HG03108 (cell line): ENCODE data around the gene SNX20.

Experiments used
- ATAC-seq: cut with Tn5 transposase; IDR thresholded peaks from one replicate; pipeline ENCODE4 v1.9.1; 2021; ENCODE audit warnings: moderate library complexity; ENCODE audit not compliant: unreplicated experiment

Gene SNX20

DNA sequence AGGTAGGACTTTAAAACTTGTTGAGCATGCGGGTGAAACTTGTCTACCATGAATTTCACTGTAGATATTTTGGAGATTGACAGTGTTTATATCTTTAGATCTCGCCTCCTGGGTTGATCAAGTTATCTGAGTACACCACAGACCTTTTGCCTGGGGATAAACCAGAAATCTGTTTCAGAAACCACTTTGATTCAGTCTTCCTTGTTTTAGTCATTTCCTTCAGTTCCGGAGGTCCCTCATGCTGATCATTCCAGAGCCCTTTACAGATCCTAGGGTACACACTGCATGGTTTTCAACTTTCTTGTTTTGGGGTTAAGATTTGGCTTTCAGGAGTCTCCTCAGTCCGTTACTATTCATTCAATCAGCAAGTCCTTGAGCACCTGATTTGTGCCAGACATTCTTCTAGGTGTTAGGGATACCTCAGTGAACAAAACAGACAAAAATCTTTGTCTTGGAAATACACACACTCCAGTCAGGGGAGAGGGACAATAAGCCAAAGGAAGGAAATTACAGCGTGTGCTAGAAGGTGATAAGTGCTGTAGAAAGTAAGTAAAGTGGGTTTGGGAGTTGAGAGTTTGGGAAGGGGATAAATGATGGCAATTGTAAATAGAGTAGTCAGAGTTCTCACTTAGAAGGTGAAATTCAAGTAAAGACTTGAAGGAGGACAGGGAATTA lies 24.5 kb upstream of the SNX20 start:
- ATAC-seq, result no peak

GRCh38 chr16:50704245-50704644 lies 23.1 kb upstream of the SNX20 start:
- no peak for ATAC-seq

DNA sequence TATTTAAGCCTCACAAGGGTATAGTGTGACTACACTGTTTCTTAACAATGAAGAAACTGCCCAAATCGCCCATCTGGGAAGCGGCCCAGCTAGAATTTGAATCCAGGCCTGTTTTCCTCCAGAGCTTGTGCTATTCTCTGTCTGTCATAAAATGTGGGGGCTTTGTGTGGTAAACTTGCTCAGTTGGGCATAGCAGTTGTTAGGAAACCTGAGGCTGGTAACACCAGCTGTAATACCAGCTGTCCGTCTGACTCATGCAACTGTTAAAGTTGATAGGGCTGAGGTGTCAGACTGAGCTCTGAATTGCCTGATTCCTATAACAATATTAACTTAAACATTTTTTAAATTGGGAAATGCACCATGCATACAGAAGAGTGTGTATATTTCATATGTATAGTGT lies 21.6 kb upstream of the SNX20 start:
- no peak for ATAC-seq

DNA sequence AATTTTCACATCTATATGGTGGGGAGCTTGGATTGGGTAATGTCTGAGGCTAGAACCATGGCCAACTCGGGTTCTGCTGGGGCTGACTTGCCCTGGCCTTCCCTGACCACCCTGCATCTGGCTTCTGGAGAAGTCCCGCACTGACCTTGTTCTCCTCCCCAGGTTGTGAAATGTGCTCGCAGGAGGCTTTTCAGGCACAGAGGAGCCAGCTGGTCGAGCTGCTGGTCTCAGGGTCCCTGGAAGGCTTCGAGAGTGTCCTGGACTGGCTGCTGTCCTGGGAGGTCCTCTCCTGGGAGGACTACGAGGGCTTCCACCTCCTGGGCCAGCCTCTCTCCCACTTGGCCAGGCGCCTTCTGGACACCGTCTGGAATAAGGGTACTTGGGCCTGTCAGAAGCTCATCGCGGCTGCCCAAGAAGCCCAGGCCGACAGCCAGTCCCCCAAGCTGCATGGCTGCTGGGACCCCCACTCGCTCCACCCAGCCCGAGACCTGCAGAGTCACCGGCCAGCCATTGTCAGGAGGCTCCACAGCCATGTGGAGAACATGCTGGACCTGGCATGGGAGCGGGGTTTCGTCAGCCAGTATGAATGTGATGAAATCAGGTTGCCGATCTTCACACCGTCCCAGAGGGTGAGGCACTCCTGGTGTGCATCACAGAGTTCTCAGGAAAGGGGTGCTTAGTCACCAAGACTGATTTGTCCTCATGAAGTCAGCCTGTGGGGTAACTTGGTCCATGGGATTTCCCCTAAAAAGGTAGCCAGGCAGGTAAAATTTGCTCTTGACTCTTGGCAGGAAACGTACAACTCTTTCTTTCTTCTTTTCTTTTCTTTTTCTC lies 18.4 kb upstream of the SNX20 start:
- no peak for ATAC-seq

- peak; percentile 44 for ATAC-seq
These were observed 17.0 kb upstream of the SNX20 start for GRCh38 chr16:50697881-50698767.

DNA sequence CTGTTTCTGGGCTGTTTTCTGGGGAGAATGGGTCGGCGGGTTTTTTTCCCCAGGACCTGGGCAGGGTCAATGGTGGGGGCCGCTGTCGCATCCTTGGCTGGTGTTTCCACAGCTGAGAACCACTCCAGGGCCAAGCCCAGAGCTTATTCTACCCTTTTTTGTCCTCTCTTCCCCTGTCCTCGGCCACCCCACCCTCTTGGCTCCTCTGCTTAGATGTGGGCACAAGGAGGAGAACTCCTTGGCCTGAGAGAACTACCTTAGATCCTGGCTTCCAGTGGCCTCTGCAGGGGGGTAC lies 16.3 kb upstream of the SNX20 start:
- no peak for ATAC-seq

GRCh38 chr16:50696575-50697420 lies 15.7 kb upstream of the SNX20 start:
- peak; percentile 46 for ATAC-seq

DNA sequence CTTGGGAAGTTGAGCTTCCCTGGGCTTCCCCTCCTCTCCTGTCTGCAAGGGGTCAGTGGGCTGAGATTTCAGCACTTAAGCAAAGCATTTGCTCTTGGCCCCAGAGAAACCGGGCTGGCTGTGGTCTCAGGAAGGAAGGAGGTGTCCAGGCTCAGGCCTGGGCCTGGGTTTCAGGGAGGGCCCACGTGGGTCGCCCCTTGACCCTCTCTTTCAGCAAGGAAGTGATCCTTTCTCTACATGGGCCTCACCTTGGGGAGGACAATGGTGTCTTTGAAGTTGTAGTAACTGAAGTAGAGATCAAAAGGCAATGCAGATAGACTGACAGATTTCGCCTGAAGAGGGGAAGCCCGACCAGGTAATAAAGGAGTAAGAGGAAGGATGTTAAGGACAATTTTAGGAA lies 15.0 kb upstream of the SNX20 start:
- peak; percentile 27 for ATAC-seq

DNA sequence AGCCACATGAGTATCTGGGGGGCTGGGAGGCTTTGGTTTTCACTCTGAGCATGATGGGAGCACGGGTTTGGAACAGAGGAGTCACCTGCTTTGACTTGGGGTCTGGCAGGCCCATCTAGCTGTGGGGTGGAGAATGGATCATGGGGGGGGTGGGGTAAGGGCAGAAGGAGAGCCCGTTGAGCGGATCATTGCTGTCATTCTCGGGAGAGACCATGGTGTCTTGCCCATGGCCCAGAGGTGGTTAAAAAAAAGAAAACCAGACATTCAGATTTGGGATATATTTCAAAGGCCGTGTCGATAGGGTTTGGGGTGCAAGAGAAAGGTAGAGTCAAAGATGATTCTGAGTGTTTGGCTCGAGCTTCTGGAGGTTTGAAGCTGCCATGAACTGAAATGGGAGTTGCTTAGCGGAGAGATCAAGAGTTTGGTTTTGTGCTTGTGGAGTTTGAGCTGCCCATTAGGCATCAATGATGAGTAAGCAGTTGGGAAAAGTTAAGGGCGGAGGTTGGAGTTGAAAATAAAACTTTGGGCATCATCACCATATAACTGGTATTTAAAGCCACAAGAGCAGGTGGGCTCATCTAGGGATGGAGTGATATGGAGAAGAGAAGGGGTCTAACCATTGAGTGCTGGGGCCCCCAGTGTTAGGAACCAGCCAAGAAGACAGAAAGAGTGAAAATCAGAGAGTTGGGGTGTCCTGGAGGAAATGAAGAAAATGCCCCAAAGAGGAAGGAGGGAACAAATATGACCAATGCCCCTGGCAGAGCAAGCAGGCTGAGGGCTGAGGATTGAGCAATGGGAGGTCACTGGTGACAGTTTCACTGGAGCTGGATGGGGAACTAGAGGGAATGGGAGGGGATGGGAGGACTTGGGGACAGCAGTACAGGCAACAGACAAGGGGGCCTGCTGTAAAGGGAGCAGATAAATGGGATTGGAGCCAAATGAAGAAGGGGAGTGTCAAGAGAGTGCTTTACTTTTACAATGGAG lies 14.2 kb upstream of the SNX20 start:
- ATAC-seq, result no peak

DNA sequence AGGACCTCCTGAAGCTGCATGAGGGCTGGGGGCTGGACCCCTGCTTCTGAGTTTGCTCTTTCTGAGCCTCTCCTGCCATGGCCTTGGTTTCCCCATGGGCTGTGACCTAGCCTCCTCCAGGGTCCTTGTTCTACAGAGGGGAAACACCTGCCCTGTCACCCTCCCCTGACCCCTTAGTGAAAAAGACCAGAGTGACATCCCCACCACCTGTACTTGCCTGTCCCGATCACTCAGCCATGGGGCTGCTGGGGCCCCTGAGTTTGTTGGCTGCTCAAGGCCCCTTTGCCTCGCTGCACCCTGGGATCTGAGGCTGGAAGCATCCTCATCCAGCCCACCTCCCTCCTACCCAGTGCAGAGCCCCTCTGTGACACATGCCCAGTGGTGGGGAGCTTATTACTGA lies 13.1 kb upstream of the SNX20 start:
- ATAC-seq, result no peak

DNA sequence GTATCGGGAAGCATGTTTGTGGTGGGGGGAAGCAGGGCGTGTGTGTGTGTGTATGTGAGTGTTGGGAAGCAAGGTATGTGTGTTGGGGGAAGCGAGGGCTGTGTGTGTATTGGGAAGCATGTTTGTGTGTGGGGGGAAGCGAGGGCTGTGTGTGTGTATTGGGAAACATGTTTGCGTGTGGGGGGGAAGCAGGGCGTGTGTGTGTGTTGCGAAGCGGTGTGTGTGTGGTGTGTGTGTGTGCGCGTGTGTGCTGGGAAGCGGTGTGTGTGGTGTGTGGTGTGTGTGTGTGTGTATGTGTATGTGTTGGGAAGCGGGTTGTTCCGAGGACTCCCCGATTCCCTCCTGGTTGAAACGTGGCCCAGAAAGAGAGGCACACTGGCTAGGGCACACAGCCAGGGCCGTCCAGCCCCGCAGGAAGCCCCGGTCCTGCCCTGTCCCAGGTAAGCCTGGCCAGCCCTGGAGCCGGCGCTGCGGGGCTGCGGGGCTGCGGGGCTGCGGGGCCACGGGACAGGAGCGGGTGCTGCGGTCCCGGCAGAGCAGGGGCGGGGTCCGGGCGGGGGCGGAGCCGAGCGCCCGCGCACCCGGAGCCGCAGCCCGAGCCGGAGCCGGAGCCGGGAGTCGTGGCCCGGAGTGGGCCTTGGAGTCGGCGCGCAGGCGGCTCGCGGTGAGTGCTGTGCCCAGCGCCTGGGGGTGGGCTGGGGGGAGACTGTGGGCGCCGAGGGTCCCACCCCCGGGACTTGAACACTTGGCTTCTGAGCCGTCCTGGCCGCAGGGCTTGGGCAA lies 12.1 kb upstream of the SNX20 start, which contains the start of gene NOD2:
TSS of gene NOD2 (plus strand) at position 608 of the 783 bp plus-strand sequence. CDS start 5,890 bp downstream, outside the sequence.
- ATAC-seq, result no peak

- no peak for ATAC-seq
These were observed 11.5 kb upstream of the SNX20 start for GRCh38 chr16:50692644-50692998.

DNA sequence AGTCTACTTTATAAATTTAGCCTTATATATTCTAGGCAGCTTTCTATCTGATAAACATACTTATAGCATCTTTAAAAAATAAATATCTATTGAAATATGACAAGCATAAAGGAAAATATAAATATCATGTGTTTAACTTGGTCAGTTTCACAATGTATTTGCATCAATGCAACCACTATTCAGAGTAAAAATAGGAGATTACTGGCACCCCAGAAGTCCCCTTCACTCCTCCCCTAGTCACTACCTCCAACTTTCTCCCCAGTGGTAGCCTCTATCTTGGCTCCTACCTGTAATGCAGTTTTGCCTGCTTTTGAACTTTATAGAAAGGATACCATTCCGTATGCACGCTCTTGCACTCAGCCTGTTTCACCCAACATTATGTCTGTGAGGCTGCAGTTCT lies 9.1 kb upstream of the SNX20 start:
- ATAC-seq, result no peak

GRCh38 chr16:50688867-50689266 lies 7.8 kb upstream of the SNX20 start:
- no peak for ATAC-seq

- no peak for ATAC-seq
These were observed 7.0 kb upstream of the SNX20 start for GRCh38 chr16:50688083-50688482.

GRCh38 chr16:50685462-50686063 lies 4.5 kb upstream of the SNX20 start:
- ATAC-seq, result no peak

- ATAC-seq, result no peak
These were observed 3.8 kb upstream of the SNX20 start for GRCh38 chr16:50684823-50685461.
